Stimulated activated CD8-positive, alpha-beta memory T cell treated with anti-CD3 and anti-CD28 coated beads, Interleukin-7, amount 100 ng/mL, for 4 hours (primary cell): ENCODE results near the gene SORCS2.

Source experiments
- DNase-seq, 2 donors: peaks; one replicate each; pipeline ENCODE4 v3.0.0-alpha.2; 2020; ENCODE audit warnings: low read depth in 2 of 2

The SORCS2 gene

DNA sequence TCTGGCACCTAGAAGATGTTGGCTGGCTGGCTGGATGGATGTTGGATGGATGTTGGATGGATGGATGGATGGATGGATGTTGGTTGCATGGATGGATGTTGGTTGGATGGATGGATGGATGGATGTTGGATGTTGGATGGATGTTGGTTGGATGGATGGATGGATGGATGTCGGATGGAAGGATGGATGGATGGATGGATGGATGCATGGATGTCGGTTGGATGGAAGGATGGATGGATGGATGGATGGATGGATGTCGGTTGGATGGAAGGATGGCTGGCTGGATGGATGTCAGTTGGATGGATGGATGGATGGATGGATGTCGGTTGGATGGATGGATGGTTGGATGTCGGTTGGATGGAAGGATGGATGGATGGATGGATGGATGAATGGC, 145.7 kb downstream of the SORCS2 start:
- no peak for DNase-seq

DNA sequence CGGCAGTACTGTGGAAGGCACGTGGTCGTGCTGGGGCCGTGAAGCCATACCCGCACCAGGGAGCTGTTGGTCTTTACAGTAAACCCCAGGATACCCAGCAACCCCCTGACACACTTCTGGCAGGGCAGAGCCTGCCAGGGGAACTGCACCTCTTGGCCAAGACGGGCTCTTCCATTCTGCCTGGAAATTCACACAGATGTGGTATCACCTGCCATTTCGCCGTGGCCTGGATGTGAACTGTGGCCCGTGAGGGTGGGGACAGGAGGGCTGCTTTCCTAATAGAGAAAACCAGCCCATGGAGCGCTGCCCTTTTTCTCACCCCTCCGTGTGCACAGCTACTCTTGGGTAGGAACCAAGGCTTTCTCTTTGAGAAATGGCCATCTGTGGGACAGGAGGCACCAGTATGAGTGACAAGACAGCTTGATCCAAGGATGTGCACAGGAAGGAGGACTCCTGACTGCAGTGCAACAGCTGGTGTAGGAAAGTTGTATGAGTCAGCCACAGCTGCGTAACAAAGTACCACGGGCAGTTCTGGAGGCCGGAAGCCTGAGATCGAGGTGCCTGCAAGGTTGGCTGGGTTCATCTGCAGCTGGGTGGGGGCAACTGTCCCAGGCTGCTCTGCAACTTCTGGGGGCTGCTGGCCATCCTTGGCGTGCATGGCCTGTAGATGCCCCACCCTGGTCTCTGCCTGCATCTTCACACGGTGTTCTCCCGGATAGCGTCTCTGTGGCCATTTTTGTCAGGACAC, 146.7 kb downstream of the SORCS2 start:
- no peak for DNase-seq

DNA sequence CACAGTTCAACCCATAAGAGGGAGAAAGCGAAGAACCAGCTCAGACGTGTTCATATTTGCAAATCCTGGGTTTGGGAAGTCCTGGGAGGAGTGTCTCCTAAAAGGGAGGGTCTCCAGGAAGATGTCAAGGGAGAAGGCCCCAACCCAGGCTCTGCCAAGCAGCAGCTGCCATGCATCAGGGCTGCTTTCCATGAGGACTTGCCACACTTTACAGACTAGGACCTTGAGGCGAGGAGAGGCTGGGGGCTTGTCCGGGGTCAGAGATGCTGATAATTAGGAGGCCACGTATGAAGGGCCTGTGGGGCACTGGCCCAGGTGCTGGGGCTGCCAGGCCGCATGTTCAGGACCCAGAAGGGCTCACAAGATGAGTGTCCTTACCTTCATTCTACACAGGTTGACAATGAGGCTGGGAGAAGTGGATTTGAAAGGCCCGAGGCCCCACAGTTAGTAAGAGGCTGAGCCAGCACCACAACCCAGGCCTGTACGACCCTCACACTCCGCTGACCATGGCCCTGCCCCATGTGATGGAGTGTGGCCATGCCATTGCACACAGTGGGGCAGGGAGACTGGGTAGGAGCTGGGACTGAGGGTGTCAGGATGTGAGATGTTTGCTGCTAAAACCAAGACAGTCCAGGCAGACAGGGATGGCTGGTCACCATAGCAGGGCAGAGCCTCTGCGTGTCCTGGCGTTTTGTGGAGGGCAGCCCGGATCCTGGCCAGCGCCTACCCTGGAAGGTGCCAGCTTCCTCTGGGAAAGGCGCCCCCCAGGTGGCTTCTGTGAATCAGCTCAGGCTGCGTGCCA, 147.6 kb downstream of the SORCS2 start:
- DNase-seq: no peak

GRCh38 chr4:7340553-7341433, 148.5 kb downstream of the SORCS2 start:
- no peak for DNase-seq

- DNase-seq: no peak
Observed at GRCh38 chr4:7341491-7342222, 149.3 kb downstream of the SORCS2 start.

GRCh38 chr4:7342223-7343080, 150.1 kb downstream of the SORCS2 start:
- DNase-seq: no peak

DNA sequence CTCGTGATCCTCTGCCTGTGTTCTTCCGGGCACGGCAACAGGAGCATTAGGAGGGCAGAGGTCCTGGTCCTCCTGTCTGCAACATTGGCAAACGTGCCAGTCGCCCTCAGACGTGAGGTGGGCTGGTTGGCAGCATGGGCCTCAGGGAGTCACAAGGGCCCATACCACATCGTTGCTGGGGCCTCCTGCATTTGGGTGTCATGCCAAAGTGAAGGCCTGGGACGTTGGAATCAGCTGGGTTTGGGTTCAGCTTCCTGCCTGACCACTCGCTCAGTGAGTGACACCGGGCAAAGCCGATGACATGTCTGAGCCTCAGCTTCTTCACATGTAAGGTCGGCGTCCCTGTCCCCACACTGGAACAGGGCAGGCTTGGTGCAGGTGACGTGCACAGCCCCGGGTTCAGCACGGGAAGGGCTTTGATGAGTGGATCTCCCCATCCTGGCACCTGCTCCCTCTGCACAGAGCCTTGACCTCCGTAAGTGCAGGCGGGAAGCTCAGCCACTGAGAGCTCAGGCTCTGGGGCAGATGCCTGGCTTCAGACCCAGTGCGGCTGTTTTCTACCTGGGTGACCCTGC, 150.8 kb downstream of the SORCS2 start:
- no peak for DNase-seq

GRCh38 chr4:7343950-7344349, 151.6 kb downstream of the SORCS2 start:
- no peak for DNase-seq

DNA sequence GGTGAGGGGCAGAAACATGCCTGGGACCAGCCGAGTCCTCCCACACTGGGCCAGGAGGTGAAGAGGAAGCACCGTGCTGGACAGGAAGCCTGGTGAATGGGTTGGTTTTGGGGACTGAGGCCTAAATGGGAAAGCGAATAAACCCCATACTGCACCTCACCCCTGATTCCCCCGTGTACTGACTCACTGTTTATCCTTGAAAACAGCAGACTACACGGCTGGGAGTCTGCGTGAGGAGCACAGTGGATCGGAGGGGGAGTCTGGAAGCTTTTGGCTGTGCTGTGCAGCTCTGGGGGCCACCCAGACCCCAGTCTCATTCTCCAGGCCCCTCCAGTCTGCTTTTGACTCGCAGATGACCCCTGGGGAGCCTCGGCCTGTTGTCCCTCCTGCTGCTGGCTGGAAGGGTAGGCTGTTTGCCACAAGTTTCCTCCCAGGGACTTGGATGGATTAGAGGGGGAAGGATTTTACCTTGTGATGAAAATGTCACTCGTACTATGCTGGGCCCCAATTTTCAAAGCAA, 152.4 kb downstream of the SORCS2 start:
- DNase-seq: no peak

- no peak for DNase-seq
Observed at GRCh38 chr4:7347981-7348380, 155.6 kb downstream of the SORCS2 start.

GRCh38 chr4:7348946-7349900, 156.9 kb downstream of the SORCS2 start:
- DNase-seq: no peak

DNA sequence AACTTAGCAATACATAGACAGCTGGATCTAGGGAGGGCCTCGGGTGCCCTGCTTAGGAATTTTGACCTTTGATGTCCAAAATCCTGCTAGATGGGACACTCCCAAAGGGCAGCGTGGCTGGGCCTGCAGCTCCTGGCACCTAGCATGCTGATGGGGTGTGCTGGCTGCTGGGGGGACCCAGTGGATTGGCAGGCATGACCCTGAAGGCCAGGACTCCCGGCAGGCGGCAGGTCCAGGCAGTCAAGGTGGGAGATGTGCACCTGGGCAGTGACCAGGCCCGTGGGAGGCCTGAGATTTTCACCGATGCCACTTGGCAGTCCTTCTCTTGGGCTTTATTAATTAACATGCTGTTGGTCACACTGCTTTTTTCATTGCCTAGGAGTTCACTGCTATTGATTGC, 158.1 kb downstream of the SORCS2 start:
- no peak for DNase-seq

DNA sequence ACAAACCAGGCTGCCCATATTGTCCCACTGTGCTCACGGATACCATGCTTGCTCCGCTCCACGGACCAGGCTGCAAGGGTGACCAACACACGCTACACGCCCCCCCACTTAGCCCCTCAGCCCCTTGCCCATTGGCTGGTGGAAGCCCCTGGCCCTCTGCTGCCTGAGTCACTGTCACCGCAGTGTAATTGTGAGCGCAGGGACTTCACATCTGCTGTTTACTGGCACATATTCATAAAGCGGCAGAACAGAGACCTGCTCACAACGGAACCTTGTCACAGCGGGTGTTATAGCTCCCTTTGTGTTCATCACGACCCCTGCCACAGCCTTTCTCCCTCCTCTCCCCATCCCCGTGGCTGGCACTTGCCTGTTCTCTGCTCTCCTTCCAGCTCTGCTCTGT, 158.7 kb downstream of the SORCS2 start:
- no peak for DNase-seq

DNA sequence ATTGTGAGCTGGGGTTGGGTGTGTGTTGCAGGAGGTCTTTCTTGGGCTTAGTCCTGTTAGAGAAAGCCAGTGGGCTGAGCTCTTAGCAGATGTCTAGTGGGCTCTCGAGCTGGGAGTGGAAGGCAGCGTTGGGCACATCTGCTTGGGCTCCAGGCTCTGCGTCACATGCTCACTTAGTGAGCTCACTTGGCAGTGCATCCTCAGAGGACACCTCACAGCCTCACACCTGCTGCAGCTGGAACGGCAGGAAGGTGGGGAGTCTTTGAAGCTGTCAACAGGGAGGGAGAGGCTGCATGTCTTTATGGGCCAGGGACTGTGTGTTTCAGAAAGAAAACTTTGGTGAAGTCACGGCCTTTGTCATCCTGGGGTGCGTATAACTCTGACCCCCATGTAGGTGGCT, 160.1 kb downstream of the SORCS2 start:
- DNase-seq: no peak

DNA sequence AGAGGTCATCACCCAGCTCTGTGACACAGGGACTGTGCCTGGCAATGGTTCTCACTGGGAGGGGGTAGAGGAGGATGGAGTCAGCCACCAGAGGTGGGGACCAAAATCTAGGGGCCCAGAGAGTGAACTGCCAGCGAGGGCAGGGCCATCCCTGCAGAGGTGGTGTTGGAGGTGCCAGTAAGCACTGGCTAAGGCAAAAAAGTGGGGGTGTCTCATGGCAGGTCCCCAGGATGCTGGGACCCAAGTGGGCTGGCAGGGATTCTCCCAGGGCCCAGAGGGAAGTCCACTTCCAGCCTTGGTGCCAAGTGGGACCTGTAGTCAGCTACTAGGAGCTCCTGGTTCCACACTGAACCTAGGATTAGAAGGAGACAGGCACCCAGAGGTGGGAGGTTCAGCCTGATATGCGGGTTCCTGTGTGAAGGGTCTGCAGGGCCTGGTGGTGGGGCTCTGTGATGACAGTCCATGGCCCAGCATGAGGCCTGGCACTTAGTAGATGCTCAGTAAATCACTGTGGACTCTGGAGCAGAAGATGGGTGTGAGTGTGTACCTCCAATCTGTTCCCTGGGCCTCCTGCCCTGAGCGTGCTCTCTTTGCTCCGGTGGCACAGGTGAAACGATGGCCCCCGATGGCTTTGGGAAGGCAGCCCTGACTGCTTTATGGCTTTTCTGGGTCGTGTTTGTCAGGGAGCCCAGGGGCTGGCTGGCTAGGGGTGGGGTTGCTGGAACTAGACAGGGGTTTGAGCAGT, 160.9 kb downstream of the SORCS2 start:
- DNase-seq: no peak

- DNase-seq: no peak
Observed at GRCh38 chr4:7353846-7354610, 161.7 kb downstream of the SORCS2 start.

GRCh38 chr4:7354927-7355326, 162.6 kb downstream of the SORCS2 start:
- DNase-seq: no peak
